ENCODE data around the gene SMG9. TPM values are rescaled to one million over a fixed set of nuclear protein-coding genes. Genes with fewer than 3 reads are reported as not detected.

Gene SMG9
- total and polyA plus RNA-seq, 4 donors = 5.4 to 8.9 (median 5.8) TPM

GRCh38 chr19:43767818-43768217, 13.1 kb upstream of the SMG9 start:
- no peaks in the 10 kb centered on the region for H3K4me1 ChIP-seq (ENCODE audit: control insufficient read depth in 4 of 4, insufficient read depth in 4 of 4, low read length in 3 of 4)
- WGBS = 75% methylated on average over 1 of the region's 1 CpG
- no peak overlapping the region for H3K9ac ChIP-seq (ENCODE audit: low read depth in 1 of 2, low read length in 2 of 2)
- H3K36me3 ChIP-seq (ENCODE audit: control insufficient read depth in 4 of 4, insufficient read depth in 3 of 4, low read depth in 1 of 4, low read length in 3 of 4) = no peaks in the 10 kb centered on the region
- no peaks in the 10 kb centered on the region for H3K9me3 ChIP-seq (ENCODE audit: control insufficient read depth in 4 of 4, low read length in 3 of 4)
- DNase-seq (ENCODE audit: low spot score) = no peak
- no peak for TF ChIP-seq JUND (IDR thresholded peaks at IDR 0.05)
- H3K4me3 ChIP-seq (ENCODE audit: low read depth in 1 of 3, low read length in 3 of 3) = no peak overlapping the region
- no peak overlapping the region for H3K27ac ChIP-seq (ENCODE audit: low read depth in 1 of 2, low read length in 2 of 2)
- H3K27me3 ChIP-seq (ENCODE audit: control insufficient read depth in 4 of 4, insufficient read depth in 4 of 4, low read length in 3 of 4) = no peaks in the 10 kb centered on the region

GRCh38 chr19:43767316-43767715, 12.6 kb upstream of the SMG9 start:
- TF ChIP-seq HNF4G (IDR thresholded peaks at IDR 0.05) (no peak), CTCF (IDR thresholded peaks at IDR 0.05; ENCODE audit: low read depth, low read length, missing input control) (no peak), JUND (IDR thresholded peaks at IDR 0.05) (no peak), GABPA (IDR thresholded peaks at IDR 0.05 in 1 of 2, conservative IDR thresholded peaks at IDR 0.05 in 1 of 2) (no peak), YY1 (IDR thresholded peaks at IDR 0.05) (no peak), NR2F2 (IDR thresholded peaks at IDR 0.05) (no peak), FOXA1 (IDR thresholded peaks at IDR 0.05) (no peak)
- Histone ChIP-seq H3K36me3 (ENCODE audit: control insufficient read depth in 4 of 4, insufficient read depth in 3 of 4, low read depth in 1 of 4, low read length in 3 of 4) (no peaks in the 10 kb centered on the region), H3K27ac (ENCODE audit: low read depth in 1 of 2, low read length in 2 of 2) (no peak overlapping the region), H3K4me3 (ENCODE audit: low read depth in 1 of 3, low read length in 3 of 3) (no peak overlapping the region), H3K9me3 (ENCODE audit: control insufficient read depth in 4 of 4, low read length in 3 of 4) (no peaks in the 10 kb centered on the region), H3K4me1 (ENCODE audit: control insufficient read depth in 4 of 4, insufficient read depth in 4 of 4, low read length in 3 of 4) (no peaks in the 10 kb centered on the region), H3K27me3 (ENCODE audit: control insufficient read depth in 4 of 4, insufficient read depth in 4 of 4, low read length in 3 of 4) (no peaks in the 10 kb centered on the region), H3K9ac (ENCODE audit: low read depth in 1 of 2, low read length in 2 of 2) (no peak overlapping the region)
- no peak for DNase-seq (ENCODE audit: low spot score)
- WGBS = 86% methylated on average over 7 of the region's 7 CpGs

GRCh38 chr19:43766755-43767043, 11.9 kb upstream of the SMG9 start:
- no peak for DNase-seq (ENCODE audit: low spot score)
- Histone ChIP-seq H3K4me3 (ENCODE audit: low read depth in 1 of 3, low read length in 3 of 3) (no peak overlapping the region), H3K9ac (ENCODE audit: low read depth in 1 of 2, low read length in 2 of 2) (no peak overlapping the region), H3K36me3 (ENCODE audit: control insufficient read depth in 4 of 4, insufficient read depth in 3 of 4, low read depth in 1 of 4, low read length in 3 of 4) (no peaks in the 10 kb centered on the region), H3K4me1 (ENCODE audit: control insufficient read depth in 4 of 4, insufficient read depth in 4 of 4, low read length in 3 of 4) (no peaks in the 10 kb centered on the region), H3K27ac (ENCODE audit: low read depth in 1 of 2, low read length in 2 of 2) (no peak overlapping the region), H3K9me3 (ENCODE audit: control insufficient read depth in 4 of 4, low read length in 3 of 4) (no peaks in the 10 kb centered on the region), H3K27me3 (ENCODE audit: control insufficient read depth in 4 of 4, insufficient read depth in 4 of 4, low read length in 3 of 4) (no peaks in the 10 kb centered on the region)
- WGBS = 79% methylated on average over 4 of the region's 4 CpGs
- TF ChIP-seq ZBTB33 (IDR thresholded peaks at IDR 0.05) = no peak
- no peak for TF ChIP-seq EGR1 (IDR thresholded peaks at IDR 0.05; ENCODE audit: low read depth in 2 of 2)
- TF ChIP-seq RAD21 (IDR thresholded peaks at IDR 0.05) = no peak
- TF ChIP-seq SP1 (IDR thresholded peaks at IDR 0.05) = no peak
- no peak for TF ChIP-seq HNF4G (IDR thresholded peaks at IDR 0.05)
- no peak for TF ChIP-seq HNF4A (conservative IDR thresholded peaks at IDR 0.05)
- no peak for TF ChIP-seq TAF1 (conservative IDR thresholded peaks at IDR 0.05)
- no peak for TF ChIP-seq MAX (IDR thresholded peaks at IDR 0.05)
- TF ChIP-seq NR2F2 (IDR thresholded peaks at IDR 0.05) = no peak
